Cardiac fibroblast (primary cell): ENCODE measurements around the gene NLGN1.

Experiments
- DNase-seq, 2 donors: peaks; one replicate each; pipeline versions ENCODE4 v3.0.0 to v3.0.0-alpha.2; 2010; ENCODE audit warnings: low read depth in 2 of 2
- H3K4me3 ChIP-seq, 2 donors: replicated peaks in 1 of 2; 1 replicate in 1 of 2; 2 replicates in 1 of 2; pipeline ENCODE4 v1.5.1; 2011; ENCODE audit warnings: low read depth in 2 of 2, low read length in 2 of 2, mild to moderate bottlenecking in 2 of 2, moderate library complexity in 1 of 2
- CTCF ChIP-seq: IDR thresholded peaks from one replicate; pipeline ENCODE4 v1.5.1; 2011; ENCODE audit warnings: low read depth, mild to moderate bottlenecking, low read length, inconsistent platforms

NLGN1 gene

GRCh38 chr3:173734473-173734872 is 336.9 kb downstream of the NLGN1 start:
- H3K4me3 ChIP-seq = no peak overlapping the region
- DNase-seq = no peak
- no peak for TF ChIP-seq CTCF

GRCh38 chr3:173734895-173735294 is 337.4 kb downstream of the NLGN1 start:
- no peak for DNase-seq
- no peak for TF ChIP-seq CTCF
- no peak overlapping the region for H3K4me3 ChIP-seq

- no peak for DNase-seq
- no peak overlapping the region for H3K4me3 ChIP-seq
- TF ChIP-seq CTCF = no peak
Measured at GRCh38 chr3:173735841-173736240, 338.3 kb downstream of the NLGN1 start.

- no peak overlapping the region for H3K4me3 ChIP-seq
- DNase-seq = peak in 1 of 2 donors; percentile 34
- no peak for TF ChIP-seq CTCF
Measured at GRCh38 chr3:173737167-173737808, 339.7 kb downstream of the NLGN1 start.

GRCh38 chr3:173739726-173740125 is 342.2 kb downstream of the NLGN1 start:
- TF ChIP-seq CTCF = no peak
- peak in 1 of 2 donors; percentile 42 for DNase-seq

GRCh38 chr3:173742491-173742890 is 344.9 kb downstream of the NLGN1 start:
- H3K4me3 ChIP-seq = no peak overlapping the region
- DNase-seq = peak in 1 of 2 donors; percentile 48
- TF ChIP-seq CTCF = no peak

More at GRCh38 chr3:173739726-173740125, 342.2 kb downstream of the NLGN1 start:
- H3K4me3 ChIP-seq = no peak overlapping the region

- no peak overlapping the region for H3K4me3 ChIP-seq
- TF ChIP-seq CTCF = no peak
- peak in 1 of 2 donors; percentile 59 for DNase-seq
Measured at GRCh38 chr3:173743111-173743510, 345.6 kb downstream of the NLGN1 start.
